AG10803 (cell line): ENCODE results near the gene RASSF10.

Experiments
- DNase-seq: peaks from one replicate; pipeline ENCODE4 v3.0.0; 2010; ENCODE audit warnings: low read depth
- H3K4me3 ChIP-seq: 2 replicates; pipeline ENCODE4 v1.5.1; 2011; ENCODE audit warnings: mild to moderate bottlenecking, low read length, control low read depth
- CTCF ChIP-seq: conservative IDR thresholded peaks from 2 replicates; pipeline ENCODE4 v1.5.1; 2011; ENCODE audit warnings: mild to moderate bottlenecking, low read length, control low read depth, inconsistent platforms

RASSF10 gene

GRCh38 chr11:13016415-13016814 is 7.3 kb downstream of the RASSF10 start:
- no peak for DNase-seq
- no peak for TF ChIP-seq CTCF
- H3K4me3 ChIP-seq: no peak overlapping the region

- no peak for TF ChIP-seq CTCF
- no peak for DNase-seq
- H3K4me3 ChIP-seq: no peak overlapping the region
Observed at GRCh38 chr11:13019313-13019712, 10.2 kb downstream of the RASSF10 start.

- no peak for TF ChIP-seq CTCF
Observed at GRCh38 chr11:13023423-13023822, 14.3 kb downstream of the RASSF10 start.

GRCh38 chr11:13026722-13027121 is 17.6 kb downstream of the RASSF10 start:
- no peak for DNase-seq
- H3K4me3 ChIP-seq: no peak overlapping the region
- no peak for TF ChIP-seq CTCF

More at GRCh38 chr11:13023423-13023822, 14.3 kb downstream of the RASSF10 start:
- no peak overlapping the region for H3K4me3 ChIP-seq
- no peak for DNase-seq

GRCh38 chr11:13028322-13028721 is 19.2 kb downstream of the RASSF10 start:
- H3K4me3 ChIP-seq: no peak overlapping the region
- DNase-seq: no peak
- no peak for TF ChIP-seq CTCF

GRCh38 chr11:13029872-13030271 is 20.8 kb downstream of the RASSF10 start:
- no peak for DNase-seq
- TF ChIP-seq CTCF: no peak
- no peak overlapping the region for H3K4me3 ChIP-seq

- no peak for DNase-seq
- H3K4me3 ChIP-seq: no peak overlapping the region
- TF ChIP-seq CTCF: no peak
Observed at GRCh38 chr11:13030857-13031256, 21.7 kb downstream of the RASSF10 start.
